ENCODE results near the gene MARK2. TPM values are rescaled to one million over a fixed set of nuclear protein-coding genes. Genes with fewer than 3 reads are reported as not detected.
A peak's percentile ranks its signal among the peaks of the same experiment; 100 is the strongest.

Gene MARK2
- polyA plus RNA-seq, 1 donor (not counting 4 experiments of a cell fraction or from before 2014, with no cell fraction given), result 20.8 TPM

DNA sequence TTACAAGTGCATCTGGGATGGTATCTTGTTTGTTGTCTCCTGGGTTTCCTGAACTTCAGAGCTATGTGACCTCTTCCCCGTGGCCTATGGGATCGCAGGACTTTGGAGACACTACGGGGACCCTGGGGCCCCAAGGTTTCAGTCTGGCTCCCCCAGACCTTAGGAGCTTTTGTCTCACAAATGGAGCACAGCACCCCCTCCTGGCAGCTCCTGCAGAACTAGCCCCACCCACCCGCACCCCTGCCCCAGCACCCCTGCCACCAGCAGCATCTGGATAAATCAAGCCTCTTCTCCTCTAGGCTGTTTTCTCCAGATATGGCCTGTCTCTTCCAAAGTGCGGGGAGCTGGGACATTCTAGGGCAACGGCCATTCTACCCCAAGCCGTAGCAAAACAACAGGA is 67.7 kb downstream of the MARK2 start:
- Histone ChIP-seq H4K20me1 (ENCODE audit: control insufficient read depth, extremely low read depth, insufficient read depth, low read length) (peaks cover 3% of the 10 kb centered on the region), H2AFZ (ENCODE audit: control insufficient read depth, low read length) (no peak overlapping the region), H3K79me2 (ENCODE audit: control insufficient read depth, insufficient read depth, low read length) (no peaks in the 10 kb centered on the region), H3K27ac (ENCODE audit: control insufficient read depth, insufficient read depth, low read length) (no peak overlapping the region), H3K9ac (ENCODE audit: control insufficient read depth, extremely low read depth, insufficient read depth, low read length) (no peak overlapping the region), H3K4me2 (ENCODE audit: control insufficient read depth, extremely low read depth, insufficient read depth, low read depth, low read length) (no peak overlapping the region), H3K4me1 (ENCODE audit: control insufficient read depth, extremely low read depth, insufficient read depth, low read length) (no peaks in the 10 kb centered on the region), H3K4me3 (ENCODE audit: control insufficient read depth in 2 of 3, extremely low read depth in 1 of 3, insufficient read depth in 2 of 3, low read depth in 1 of 3, low read length in 3 of 3) (no peak overlapping the region), H3K36me3 (ENCODE audit: control insufficient read depth in 2 of 2, extremely low read depth in 1 of 2, insufficient read depth in 2 of 2, low read length in 2 of 2) (peaks cover 40 to 53% of the 10 kb centered on the region in 2 experiments), H3K9me3 (ENCODE audit: control insufficient read depth, low read depth, low read length) (no peaks in the 10 kb centered on the region), H3K9me1 (ENCODE audit: control insufficient read depth, extremely low read depth, insufficient read depth, low read length) (no peaks in the 10 kb centered on the region), H3K27me3 (ENCODE audit: control insufficient read depth, extremely low read depth, insufficient read depth, low read length) (no peaks in the 10 kb centered on the region)
- no peak for FAIRE-seq
- DNase-seq (ENCODE audit: low read depth, low spot score), result no peak
- dilution Hi-C loops (cut with MboI; ENCODE audit: extremely low pct_ligation_motif_present, low sequenced_read_pairs), result no loop called here
- TF ChIP-seq EZH2 (IDR thresholded peaks at IDR 0.05; ENCODE audit: low read length), result no peak
- TF ChIP-seq, protein P1, sequence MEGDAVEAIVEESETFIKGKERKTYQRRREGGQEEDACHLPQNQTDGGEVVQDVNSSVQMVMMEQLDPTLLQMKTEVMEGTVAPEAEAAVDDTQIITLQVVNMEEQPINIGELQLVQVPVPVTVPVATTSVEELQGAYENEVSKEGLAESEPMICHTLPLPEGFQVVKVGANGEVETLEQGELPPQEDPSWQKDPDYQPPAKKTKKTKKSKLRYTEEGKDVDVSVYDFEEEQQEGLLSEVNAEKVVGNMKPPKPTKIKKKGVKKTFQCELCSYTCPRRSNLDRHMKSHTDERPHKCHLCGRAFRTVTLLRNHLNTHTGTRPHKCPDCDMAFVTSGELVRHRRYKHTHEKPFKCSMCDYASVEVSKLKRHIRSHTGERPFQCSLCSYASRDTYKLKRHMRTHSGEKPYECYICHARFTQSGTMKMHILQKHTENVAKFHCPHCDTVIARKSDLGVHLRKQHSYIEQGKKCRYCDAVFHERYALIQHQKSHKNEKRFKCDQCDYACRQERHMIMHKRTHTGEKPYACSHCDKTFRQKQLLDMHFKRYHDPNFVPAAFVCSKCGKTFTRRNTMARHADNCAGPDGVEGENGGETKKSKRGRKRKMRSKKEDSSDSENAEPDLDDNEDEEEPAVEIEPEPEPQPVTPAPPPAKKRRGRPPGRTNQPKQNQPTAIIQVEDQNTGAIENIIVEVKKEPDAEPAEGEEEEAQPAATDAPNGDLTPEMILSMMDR (optimal IDR thresholded peaks at IDR 0.05 in 1 of 3, IDR thresholded peaks at IDR 0.05 in 1 of 3, conservative IDR thresholded peaks at IDR 0.05 in 1 of 3; ENCODE audit: extremely low read depth in 1 of 3, insufficient read depth in 2 of 3, low read length in 3 of 3), result peak in 2 of 3 experiments; percentile 18 to 33

DNA sequence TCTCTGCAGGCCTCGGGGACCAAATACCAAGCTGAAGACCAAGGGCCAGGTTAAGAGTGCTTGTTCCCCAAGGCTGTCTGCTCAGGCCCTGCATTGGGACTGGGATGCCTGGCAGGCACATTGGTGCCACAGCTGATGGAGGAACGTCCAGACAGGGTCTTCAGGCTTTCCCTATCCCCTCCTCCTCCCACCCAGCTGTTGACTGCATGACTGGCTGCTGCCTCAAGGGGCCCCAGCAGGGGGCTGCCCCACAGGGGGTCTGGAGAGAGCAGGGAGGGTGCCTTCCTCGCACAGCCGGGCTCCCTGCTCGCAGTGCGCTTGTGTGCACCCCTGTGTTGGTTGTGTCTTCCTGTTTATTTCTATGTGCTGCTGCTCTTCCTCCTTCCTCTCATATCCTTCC is 68.2 kb downstream of the MARK2 start:
- Histone ChIP-seq H3K4me1 (ENCODE audit: control insufficient read depth, extremely low read depth, insufficient read depth, low read length) (no peaks in the 10 kb centered on the region), H3K9me3 (ENCODE audit: control insufficient read depth, low read depth, low read length) (no peaks in the 10 kb centered on the region), H2AFZ (ENCODE audit: control insufficient read depth, low read length) (no peak overlapping the region), H3K36me3 (ENCODE audit: control insufficient read depth in 2 of 2, extremely low read depth in 1 of 2, insufficient read depth in 2 of 2, low read length in 2 of 2) (peaks cover 35 to 48% of the 10 kb centered on the region in 2 experiments), H3K27me3 (ENCODE audit: control insufficient read depth, extremely low read depth, insufficient read depth, low read length) (no peaks in the 10 kb centered on the region), H3K79me2 (ENCODE audit: control insufficient read depth, insufficient read depth, low read length) (no peaks in the 10 kb centered on the region), H3K9ac (ENCODE audit: control insufficient read depth, extremely low read depth, insufficient read depth, low read length) (no peak overlapping the region), H3K9me1 (ENCODE audit: control insufficient read depth, extremely low read depth, insufficient read depth, low read length) (no peaks in the 10 kb centered on the region), H4K20me1 (ENCODE audit: control insufficient read depth, extremely low read depth, insufficient read depth, low read length) (peaks cover 3% of the 10 kb centered on the region), H3K27ac (ENCODE audit: control insufficient read depth, insufficient read depth, low read length) (no peak overlapping the region), H3K4me2 (ENCODE audit: control insufficient read depth, extremely low read depth, insufficient read depth, low read depth, low read length) (no peak overlapping the region), H3K4me3 (ENCODE audit: control insufficient read depth in 2 of 3, extremely low read depth in 1 of 3, insufficient read depth in 2 of 3, low read depth in 1 of 3, low read length in 3 of 3) (no peak overlapping the region)
- TF ChIP-seq, protein P1 (optimal IDR thresholded peaks at IDR 0.05 in 1 of 3, IDR thresholded peaks at IDR 0.05 in 1 of 3, conservative IDR thresholded peaks at IDR 0.05 in 1 of 3; ENCODE audit: extremely low read depth in 1 of 3, insufficient read depth in 2 of 3, low read length in 3 of 3), result no peak
- no peak for TF ChIP-seq EZH2 (IDR thresholded peaks at IDR 0.05; ENCODE audit: low read length)
- FAIRE-seq, result no peak
- dilution Hi-C loops (cut with MboI; ENCODE audit: extremely low pct_ligation_motif_present, low sequenced_read_pairs), result no loop called here
- no peak for DNase-seq (ENCODE audit: low read depth, low spot score)

Data from keratinocyte (primary cell).